Testis (tissue), 3 donors: Measurements from ENCODE around the gene FHOD3. TPM values are rescaled to one million over a fixed set of nuclear protein-coding genes. Genes with fewer than 3 reads are reported as not detected.

Experiments used
- DNase-seq: peaks from one replicate; pipeline ENCODE4 v3.0.0-alpha.2; 2019
- H3K27ac ChIP-seq, 2 donors: fragments of 200-600 bp; sonication (generic); one replicate each; pipeline ENCODE4 v1.5.1; 2019
- H3K27me3 ChIP-seq: fragments of 200-600 bp; sonication (generic); one replicate; pipeline ENCODE4 v1.5.1; 2019
- H3K36me3 ChIP-seq: fragments of 200-600 bp; sonication (generic); one replicate; pipeline ENCODE4 v1.5.1; 2017; ENCODE audit warnings: low read depth; ENCODE audit errors: missing control alignments
- H3K4me1 ChIP-seq: fragments of 200-600 bp; sonication (generic); one replicate; pipeline ENCODE4 v1.5.1; 2019
- H3K4me3 ChIP-seq, 2 donors: fragments of 200-600 bp; sonication (generic); one replicate each; pipeline ENCODE4 v1.5.1; 2017 to 2019
- H3K9me3 ChIP-seq: fragments of 200-600 bp; sonication (generic); one replicate; pipeline ENCODE4 v1.5.1; 2017
- CTCF ChIP-seq, 3 experiments: fragments of 450-650 bp in 2 of 3; fragments of 200-600 bp in 1 of 3; sonication (generic) in 1 of 3; IDR thresholded peaks; one replicate each; pipeline ENCODE4 v1.5.1; 2016 to 2019; ENCODE audit warnings: antibody characterized with exemption in 3 of 3, mild to moderate bottlenecking in 2 of 3, moderate library complexity in 1 of 3
- POLR2A ChIP-seq: fragments of 450-650 bp; IDR thresholded peaks from one replicate; pipeline ENCODE4 v1.6.1; 2017; ENCODE audit warnings: antibody characterized with exemption, mild to moderate bottlenecking, moderate library complexity
- WGBS, 2 donors: methylation state at CpG; one replicate each; pipeline ENCODE4 v1.1.5; 2018; 5-methylcytosine and 5-hydroxymethylcytosine counted together
- intact Hi-C: fragments of 100-400 bp; cut with DNase I; formaldehyde crosslinking; loops from one replicate; pipeline ENCODE4 v1.15.1; 2023; ENCODE audit warnings: low total_unique reads
- polyA plus RNA-seq: library from polyadenylated mRNA; stranded (reverse); fragments of 350-450 nt; fragmentation: Illumina TruSeq; extraction: RNeasy Lipid Tissue Mini Kit (QIAGEN cat#74804); gene quantifications from one replicate; pipeline ENCODE4 v1.2.3, GENCODE V29; 2014; ENCODE audit warnings: low read depth, low replicate concordance; ENCODE audit not compliant: insufficient read depth
- total RNA-seq, 2 donors: library from RNA; depleted of rRNA; stranded (reverse); fragments of >200 nt; gene quantifications; one replicate each; pipeline ENCODE4 v1.2.3, GENCODE V29; 2016

Gene FHOD3
- total and polyA plus RNA-seq, 3 donors from 2014 or later, result 6.5 to 46.8 (median 37.3) TPM

- H3K9me3 ChIP-seq, result no peaks in the 10 kb centered on the region
Observed at GRCh38 chr18:36537289-36537688, 239.8 kb downstream of the FHOD3 start.

GRCh38 chr18:36539674-36540231, 242.2 kb downstream of the FHOD3 start:
- 87 to 91% methylated on average over 5 of the region's 5 CpGs for WGBS, 2 donors
- DNase-seq, result no peak
- intact Hi-C loops, result no loop called here
- no peaks in the 10 kb centered on the region for H3K9me3 ChIP-seq
- no peak overlapping the region for H3K4me3 ChIP-seq
- H3K4me1 ChIP-seq, result no peaks in the 10 kb centered on the region
- H3K27ac ChIP-seq, result no peak overlapping the region
- H3K36me3 ChIP-seq, result no peaks in the 10 kb centered on the region
- TF ChIP-seq POLR2A (no peak), CTCF (IDR thresholded peaks at IDR 0.05) (no peak)
- H3K27me3 ChIP-seq, result no peaks in the 10 kb centered on the region

More at GRCh38 chr18:36537289-36537688, 239.8 kb downstream of the FHOD3 start:
- H3K27ac ChIP-seq, result no peak overlapping the region
- no peaks in the 10 kb centered on the region for H3K36me3 ChIP-seq
- no peaks in the 10 kb centered on the region for H3K27me3 ChIP-seq
- DNase-seq, result no peak
- TF ChIP-seq POLR2A, result no peak
- no peak for TF ChIP-seq CTCF (IDR thresholded peaks at IDR 0.05)
- H3K4me3 ChIP-seq, result no peak overlapping the region
- H3K4me1 ChIP-seq, result no peaks in the 10 kb centered on the region
- intact Hi-C loops, result no loop called here

- Histone ChIP-seq H3K36me3 (no peaks in the 10 kb centered on the region), H3K27ac (no peak overlapping the region), H3K27me3 (no peaks in the 10 kb centered on the region), H3K4me1 (no peaks in the 10 kb centered on the region), H3K9me3 (no peaks in the 10 kb centered on the region), H3K4me3 (no peak overlapping the region)
- WGBS, 2 donors, result 81 to 93% methylated on average over 2 of the region's 2 CpGs
- intact Hi-C loops, result no loop called here
- no peak for DNase-seq
- TF ChIP-seq CTCF (IDR thresholded peaks at IDR 0.05) (no peak), POLR2A (no peak)
Observed at GRCh38 chr18:36543030-36543429, 245.5 kb downstream of the FHOD3 start.

GRCh38 chr18:36543991-36544725, 246.6 kb downstream of the FHOD3 start:
- Histone ChIP-seq H3K36me3 (no peaks in the 10 kb centered on the region), H3K9me3 (no peaks in the 10 kb centered on the region), H3K4me1 (no peaks in the 10 kb centered on the region), H3K4me3 (no peak overlapping the region), H3K27ac (no peak overlapping the region), H3K27me3 (no peaks in the 10 kb centered on the region)
- intact Hi-C loops, result no loop called here
- no peak for DNase-seq
- 43 to 57% methylated on average over 7 to 15 of the region's 15 CpGs for WGBS, 2 donors
- no peak for TF ChIP-seq CTCF (IDR thresholded peaks at IDR 0.05)
- no peak for TF ChIP-seq POLR2A
